Prostate gland (tissue), 2 donors: ENCODE measurements around the gene ARMH2. TPM values are rescaled to one million over a fixed set of nuclear protein-coding genes. Genes with fewer than 3 reads are reported as not detected.
"Not testable (repeated sequence)": the region's sequence is repeated elsewhere in the genome, so short reads cannot be mapped to it uniquely, and the experiment has no call there.

Experiments
- DNase-seq: peaks from one replicate; pipeline ENCODE4 v3.0.0-alpha.2; 2019; ENCODE audit warnings: low spot score
- H3K27ac ChIP-seq, 2 donors: fragments of 200-600 bp; sonication (generic); 2 replicates each; pipeline ENCODE4 v1.5.1; 2017 to 2019
- H3K27me3 ChIP-seq: fragments of 200-600 bp; sonication (generic); replicated peaks from 2 replicates; pipeline ENCODE4 v1.5.1; 2019; ENCODE audit not compliant: insufficient read depth
- H3K36me3 ChIP-seq, 2 donors: fragments of 200-600 bp; sonication (generic); 1 replicate in 1 of 2; 2 replicates in 1 of 2; pipeline versions ENCODE4 v1.5.1 to v1.8.1; 2017 to 2019
- H3K4me1 ChIP-seq: fragments of 200-600 bp; sonication (generic); replicated peaks from 2 replicates; pipeline ENCODE4 v1.5.1; 2019
- H3K4me3 ChIP-seq, 2 donors: fragments of 200-600 bp; sonication (generic); 2 replicates each; pipeline ENCODE4 v1.5.1; 2017 to 2019
- H3K9me3 ChIP-seq: fragments of 200-600 bp; sonication (generic); 2 replicates; pipeline ENCODE4 v1.5.1; 2017
- POLR2A ChIP-seq: fragments of 450-650 bp; IDR thresholded peaks from one replicate; pipeline ENCODE4 v1.6.1; 2016; ENCODE audit warnings: antibody characterized with exemption, mild to moderate bottlenecking
- POLR2AphosphoS5 ChIP-seq: sonication (generic); formaldehyde crosslinking; IDR thresholded peaks from one replicate; pipeline ENCODE4 v1.6.1; 2017; ENCODE audit warnings: antibody characterized with exemption
- WGBS: methylation state at CpG from one replicate; pipeline ENCODE4 v1.1.5; 2018; 5-methylcytosine and 5-hydroxymethylcytosine counted together
- intact Hi-C: fragments of 100-400 bp; cut with DNase I; formaldehyde crosslinking; loops from one replicate; pipeline ENCODE4 v1.14.2; 2022
- total RNA-seq, 2 donors: library from RNA; depleted of rRNA; stranded (reverse); fragments of >200 nt; gene quantifications; one replicate each; pipeline ENCODE4 v1.1.0, GENCODE V29; 2016
- TF ChIP-seq, protein P1 (sequence below), 4 experiments: fragments of 200-600 bp in 2 of 4; fragments of 450-650 bp in 2 of 4; sonication (generic) in 2 of 4; IDR thresholded peaks; 1 replicate in 3 of 4; 2 replicates in 1 of 4; pipeline ENCODE4 v1.5.1; 2016 to 2019; ENCODE audit warnings: antibody characterized with exemption in 4 of 4, mild to moderate bottlenecking in 2 of 4, moderate library complexity in 2 of 4

The ARMH2 gene
- total RNA-seq, 2 donors from 2014 or later, result not detected

DNA sequence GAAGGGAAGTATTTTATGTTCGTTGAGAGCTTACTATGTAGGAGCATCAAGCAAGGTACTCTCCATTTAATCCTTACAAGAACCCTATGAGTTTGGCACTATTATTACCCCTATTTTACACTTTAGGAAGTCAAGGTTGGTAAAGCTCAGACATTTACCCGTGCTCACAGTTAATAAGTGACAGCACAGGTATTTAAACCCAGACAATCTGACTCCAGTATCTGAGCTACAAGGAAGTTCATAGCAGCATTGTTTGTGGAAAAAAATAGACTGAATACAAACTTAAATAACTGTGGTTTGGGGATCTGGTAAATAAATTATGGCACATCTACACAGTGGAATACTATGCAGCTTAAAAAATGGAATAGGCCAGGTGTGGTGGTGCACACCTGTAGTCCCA lies 45.2 kb downstream of the ARMH2 start:
- no peak overlapping the region for H3K27ac ChIP-seq
- intact Hi-C loops, result no loop called here
- H3K9me3 ChIP-seq, result no peaks in the 10 kb centered on the region
- H3K4me3 ChIP-seq, result no peak overlapping the region
- no peaks in the 10 kb centered on the region for H3K4me1 ChIP-seq
- H3K27me3 ChIP-seq, result no peaks in the 10 kb centered on the region
- DNase-seq, result no peak
- no peaks in the 10 kb centered on the region for H3K36me3 ChIP-seq
- TF ChIP-seq POLR2A (no peak), POLR2AphosphoS5 (no peak)
- TF ChIP-seq, protein P1, sequence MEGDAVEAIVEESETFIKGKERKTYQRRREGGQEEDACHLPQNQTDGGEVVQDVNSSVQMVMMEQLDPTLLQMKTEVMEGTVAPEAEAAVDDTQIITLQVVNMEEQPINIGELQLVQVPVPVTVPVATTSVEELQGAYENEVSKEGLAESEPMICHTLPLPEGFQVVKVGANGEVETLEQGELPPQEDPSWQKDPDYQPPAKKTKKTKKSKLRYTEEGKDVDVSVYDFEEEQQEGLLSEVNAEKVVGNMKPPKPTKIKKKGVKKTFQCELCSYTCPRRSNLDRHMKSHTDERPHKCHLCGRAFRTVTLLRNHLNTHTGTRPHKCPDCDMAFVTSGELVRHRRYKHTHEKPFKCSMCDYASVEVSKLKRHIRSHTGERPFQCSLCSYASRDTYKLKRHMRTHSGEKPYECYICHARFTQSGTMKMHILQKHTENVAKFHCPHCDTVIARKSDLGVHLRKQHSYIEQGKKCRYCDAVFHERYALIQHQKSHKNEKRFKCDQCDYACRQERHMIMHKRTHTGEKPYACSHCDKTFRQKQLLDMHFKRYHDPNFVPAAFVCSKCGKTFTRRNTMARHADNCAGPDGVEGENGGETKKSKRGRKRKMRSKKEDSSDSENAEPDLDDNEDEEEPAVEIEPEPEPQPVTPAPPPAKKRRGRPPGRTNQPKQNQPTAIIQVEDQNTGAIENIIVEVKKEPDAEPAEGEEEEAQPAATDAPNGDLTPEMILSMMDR (IDR thresholded peaks at IDR 0.05), result no peak
- WGBS, result 48% methylated on average over 2 of the region's 2 CpGs

GRCh38 chr6:24752917-24753492 lies 45.7 kb downstream of the ARMH2 start:
- 93% methylated on average over 1 of the region's 1 CpG for WGBS
- Histone ChIP-seq H3K27me3 (no peaks in the 10 kb centered on the region), H3K9me3 (no peaks in the 10 kb centered on the region), H3K27ac (no peak overlapping the region), H3K4me1 (no peaks in the 10 kb centered on the region), H3K36me3 (no peaks in the 10 kb centered on the region), H3K4me3 (no peak overlapping the region)
- no peak for DNase-seq
- intact Hi-C loops, result no loop called here
- TF ChIP-seq POLR2AphosphoS5 (no peak), POLR2A (no peak)
- TF ChIP-seq, protein P1 (IDR thresholded peaks at IDR 0.05), result no peak

DNA sequence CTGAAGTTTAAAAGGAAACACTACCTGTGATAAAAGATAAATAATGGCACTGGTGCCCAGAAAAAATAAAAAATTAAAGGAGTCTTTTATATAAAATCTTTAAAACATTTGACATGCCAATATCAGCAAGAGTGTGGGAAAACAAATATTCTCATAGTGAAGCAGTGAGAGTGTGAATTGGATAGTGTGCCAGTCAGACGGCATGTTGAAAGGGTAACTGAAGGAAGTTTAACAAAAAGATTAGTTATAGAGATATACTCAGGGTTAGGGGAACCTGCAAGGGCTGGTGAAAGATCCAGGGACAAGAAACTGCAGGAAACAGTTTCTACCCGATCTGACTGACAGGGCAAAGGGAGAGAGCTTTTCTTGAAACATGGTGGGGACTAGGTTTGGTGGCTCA lies 46.2 kb downstream of the ARMH2 start:
- DNase-seq, result no peak
- 29% methylated on average over 2 of the region's 2 CpGs for WGBS
- H3K36me3 ChIP-seq, result no peaks in the 10 kb centered on the region
- no peak overlapping the region for H3K4me3 ChIP-seq
- no peaks in the 10 kb centered on the region for H3K4me1 ChIP-seq
- no peaks in the 10 kb centered on the region for H3K9me3 ChIP-seq
- H3K27me3 ChIP-seq, result no peaks in the 10 kb centered on the region
- intact Hi-C loops, result no loop called here
- H3K27ac ChIP-seq, result no peak overlapping the region
- TF ChIP-seq, protein P1 (IDR thresholded peaks at IDR 0.05), result no peak

DNA sequence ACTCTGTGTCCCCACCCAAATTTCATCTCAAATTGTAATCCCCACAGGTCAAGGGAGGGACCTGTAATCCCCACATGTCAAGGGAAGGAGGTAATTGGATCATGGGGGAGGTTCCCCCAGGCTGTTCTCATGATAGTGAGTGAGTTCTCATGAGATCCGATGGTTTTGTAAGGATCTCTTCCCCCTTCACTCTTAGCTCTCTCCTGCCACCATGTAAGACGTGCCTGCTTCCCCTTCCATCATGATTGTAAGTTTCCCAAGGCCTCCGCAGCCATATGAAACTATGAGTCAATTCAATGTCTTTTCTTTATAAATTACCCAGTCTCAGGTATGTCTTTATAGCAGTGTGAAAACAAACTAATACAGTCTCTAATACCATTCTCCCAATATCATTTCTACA lies 47.8 kb downstream of the ARMH2 start:
- H3K4me3 ChIP-seq, H3K9me3 ChIP-seq, H3K27me3 ChIP-seq, H3K36me3 ChIP-seq, DNase-seq, intact Hi-C loops, H3K27ac ChIP-seq, H3K4me1 ChIP-seq: not testable (repeated sequence)
- WGBS, result 93% methylated on average over 3 of the region's 3 CpGs

DNA sequence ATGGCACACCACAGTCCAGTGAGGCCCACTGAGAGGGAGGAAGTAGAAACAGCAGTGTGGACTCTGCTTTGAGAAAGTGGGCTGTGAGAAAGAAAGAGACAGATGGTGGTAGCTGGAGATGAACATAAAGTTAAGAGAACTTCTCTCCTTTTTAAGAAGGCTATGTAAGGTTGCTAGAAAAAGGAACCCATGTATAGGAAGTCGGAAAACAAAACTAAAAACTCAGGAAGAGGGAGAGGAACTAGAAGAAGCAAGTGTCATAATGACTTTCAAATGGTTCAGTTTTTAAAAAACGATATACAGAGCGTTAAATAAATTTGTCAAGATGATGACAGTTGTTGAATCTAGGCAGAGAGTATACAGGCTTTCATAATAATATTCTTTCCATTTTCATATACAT lies 49.4 kb downstream of the ARMH2 start:
- Histone ChIP-seq H3K9me3 (no peaks in the 10 kb centered on the region), H3K4me1 (no peaks in the 10 kb centered on the region), H3K27ac (no peak overlapping the region), H3K27me3 (no peaks in the 10 kb centered on the region), H3K4me3 (no peak overlapping the region), H3K36me3 (no peaks in the 10 kb centered on the region)
- DNase-seq, result no peak
- TF ChIP-seq POLR2A (no peak), POLR2AphosphoS5 (no peak)
- TF ChIP-seq, protein P1 (IDR thresholded peaks at IDR 0.05), result no peak
- intact Hi-C loops, result no loop called here
- 79% methylated on average over 3 of the region's 3 CpGs for WGBS

Other genes starting within 250 kb of the ARMH2 start
- 1 to 10 TPM in 1 of 2 donors, under 1 TPM in 1; 0.09 to 1.1 TPM for gene KIAA0319, start 152.7 kb downstream of the ARMH2 start, total RNA-seq
- gene TDP2, start 132.0 kb downstream of the ARMH2 start, total RNA-seq, result 100 to 1,000 TPM in 1 of 2 donors, 10 to 100 TPM in 1; 46.1 to 126 TPM
- gene ACOT13, start 131.8 kb downstream of the ARMH2 start, total RNA-seq, result 10 to 100 TPM in 1 of 2 donors, 1 to 10 TPM in 1; 8.8 to 15.9 TPM
- 100 to 1,000 TPM in 1 of 2 donors, 10 to 100 TPM in 1; 95.1 to 115 TPM for gene C6orf62, start 79.8 kb downstream of the ARMH2 start, total RNA-seq
- 100 to 1,000 TPM in 1 of 2 donors, 1 to 10 TPM in 1; 9.0 to 129 TPM for gene GMNN, start 24.0 kb downstream of the ARMH2 start, total RNA-seq
- gene RIPOR2, start 137.0 kb upstream of the ARMH2 start, total RNA-seq, result 10 to 100 TPM; 16.1 to 23.7 TPM